GM13977 (cell line): ENCODE measurements around the gene SLC5A2.
"Not testable (repeated sequence)": the region's sequence is repeated elsewhere in the genome, so short reads cannot be mapped to it uniquely, and the experiment has no call there.

Experiments
- DNase-seq: peaks from one replicate; pipeline ENCODE4 v3.0.0; 2012; ENCODE audit warnings: low spot score
- in situ Hi-C: fragments of 300-500 bp; cut with MboI; formaldehyde crosslinking; loops from one replicate; pipeline ENCODE4 v1.12.0; 2022; ENCODE audit warnings: low sequenced_read_pairs, low pct_unique_long_range_greater_than_20kb, mixed read lengths, inconsistent platforms; ENCODE audit not compliant: unreplicated experiment
- TF ChIP-seq, protein P1 (sequence below): IDR thresholded peaks from 2 replicates; pipeline ENCODE4 v1.5.1; 2012; ENCODE audit warnings: mild to moderate bottlenecking, control low read depth; ENCODE audit not compliant: insufficient read depth; ENCODE audit errors: extremely low read depth, missing control alignments

The SLC5A2 gene

DNA sequence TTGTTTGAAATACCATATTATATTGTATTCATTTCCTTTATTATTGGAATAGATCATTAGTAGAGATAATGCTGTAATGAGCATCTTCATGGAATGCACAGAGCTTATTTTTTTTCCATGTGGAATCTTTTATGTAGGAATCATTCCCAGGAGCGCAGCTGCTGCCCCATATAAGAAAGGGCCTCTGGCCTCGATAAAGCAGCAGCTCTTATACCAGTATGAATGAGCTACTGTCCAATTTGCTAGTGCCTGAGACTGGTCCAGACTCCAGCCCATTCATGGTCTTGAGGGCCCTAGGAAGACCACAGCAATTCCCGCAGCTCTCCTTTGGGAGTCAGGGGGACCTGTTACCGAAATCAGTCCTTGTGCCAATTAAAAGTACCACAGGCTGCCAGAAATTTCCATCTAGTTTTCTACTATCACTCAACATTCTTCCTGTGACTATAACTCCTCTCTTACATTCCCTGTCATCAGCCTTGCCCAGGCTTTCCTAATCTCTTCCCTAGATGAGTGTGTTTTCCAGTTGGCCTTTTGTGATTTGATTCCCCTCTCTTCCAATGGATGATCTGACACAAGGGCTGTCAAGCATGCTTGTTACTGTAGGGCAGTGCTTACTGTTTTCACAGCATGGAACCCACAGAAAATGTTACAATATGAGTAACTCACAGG is 42.3 kb upstream of the SLC5A2 start:
- no peak for DNase-seq
- in situ Hi-C loops, result loop anchor here (10.0 to 25.0 kb wide), 2 partner anchors 236 to 478 kb away; partner anchors contain the start of genes PYCARD and SETD1A
- TF ChIP-seq, protein P1, sequence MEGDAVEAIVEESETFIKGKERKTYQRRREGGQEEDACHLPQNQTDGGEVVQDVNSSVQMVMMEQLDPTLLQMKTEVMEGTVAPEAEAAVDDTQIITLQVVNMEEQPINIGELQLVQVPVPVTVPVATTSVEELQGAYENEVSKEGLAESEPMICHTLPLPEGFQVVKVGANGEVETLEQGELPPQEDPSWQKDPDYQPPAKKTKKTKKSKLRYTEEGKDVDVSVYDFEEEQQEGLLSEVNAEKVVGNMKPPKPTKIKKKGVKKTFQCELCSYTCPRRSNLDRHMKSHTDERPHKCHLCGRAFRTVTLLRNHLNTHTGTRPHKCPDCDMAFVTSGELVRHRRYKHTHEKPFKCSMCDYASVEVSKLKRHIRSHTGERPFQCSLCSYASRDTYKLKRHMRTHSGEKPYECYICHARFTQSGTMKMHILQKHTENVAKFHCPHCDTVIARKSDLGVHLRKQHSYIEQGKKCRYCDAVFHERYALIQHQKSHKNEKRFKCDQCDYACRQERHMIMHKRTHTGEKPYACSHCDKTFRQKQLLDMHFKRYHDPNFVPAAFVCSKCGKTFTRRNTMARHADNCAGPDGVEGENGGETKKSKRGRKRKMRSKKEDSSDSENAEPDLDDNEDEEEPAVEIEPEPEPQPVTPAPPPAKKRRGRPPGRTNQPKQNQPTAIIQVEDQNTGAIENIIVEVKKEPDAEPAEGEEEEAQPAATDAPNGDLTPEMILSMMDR, result no peak

DNA sequence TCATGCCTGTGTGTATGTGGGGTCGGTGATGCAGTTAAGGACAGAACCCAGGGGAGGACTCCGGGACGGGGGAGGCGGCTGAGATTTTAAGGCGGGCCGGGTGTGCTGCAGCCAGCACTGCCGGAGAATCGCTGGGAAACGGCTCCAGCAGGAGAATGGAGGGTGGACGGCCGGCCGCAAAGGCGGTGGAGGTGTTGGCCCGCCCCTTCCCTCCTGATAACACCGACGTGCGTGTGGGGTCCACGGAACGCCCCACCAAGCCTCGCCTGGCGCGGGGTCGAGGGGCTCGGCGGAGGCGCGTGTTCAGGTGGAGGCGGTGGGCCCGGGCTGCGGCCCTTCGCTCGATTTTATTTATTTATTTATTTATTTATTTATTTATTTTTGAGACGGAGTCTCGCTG is 41.0 kb upstream of the SLC5A2 start:
- TF ChIP-seq, protein P1, result no peak
- in situ Hi-C loops, result loop anchor here (10.0 to 25.0 kb wide), 2 partner anchors 237 to 480 kb away; partner anchors contain the start of genes PYCARD and SETD1A
- DNase-seq, result no peak

GRCh38 chr16:31445931-31446330 is 37.0 kb upstream of the SLC5A2 start:
- in situ Hi-C loops, result loop anchor here (10.0 to 25.0 kb wide), 2 partner anchors 241 to 484 kb away; partner anchors contain the start of genes PYCARD and SETD1A
- DNase-seq, result not testable (repeated sequence)

DNA sequence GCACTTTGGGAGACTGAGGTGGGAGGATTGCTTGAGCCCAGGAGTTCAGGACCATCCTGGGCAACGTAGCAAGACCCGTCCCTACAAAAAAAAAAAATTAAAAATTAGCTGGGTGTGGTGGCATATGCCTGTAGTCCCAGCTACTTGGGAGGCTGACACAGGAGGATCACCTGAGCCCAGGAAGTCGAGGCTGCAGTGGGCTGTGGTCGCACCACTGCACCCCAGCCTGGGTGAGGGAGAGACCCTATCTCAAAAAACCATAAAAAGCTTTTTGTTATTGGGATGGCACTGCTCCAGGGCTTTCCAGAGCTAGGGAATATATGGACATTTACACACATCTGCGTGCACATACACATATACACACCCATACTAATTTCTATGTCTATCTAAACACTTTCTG is 31.7 kb upstream of the SLC5A2 start:
- DNase-seq, result no peak
- in situ Hi-C loops, result loop anchor here (25.0 kb wide), 1 partner anchor 411 kb away; the partner anchor contains the start of gene ZNF267
- TF ChIP-seq, protein P1, result no peak

- TF ChIP-seq, protein P1, result peak; percentile 29
- no peak for DNase-seq
- in situ Hi-C loops, result loop anchor here (25.0 kb wide), 1 partner anchor 410 kb away; the partner anchor contains the start of gene ZNF267
Observed at GRCh38 chr16:31451681-31452351, 31.1 kb upstream of the SLC5A2 start.

- in situ Hi-C loops, result loop anchor here (25.0 kb wide), 1 partner anchor 410 kb away; the partner anchor contains the start of gene ZNF267
- no peak for DNase-seq
- TF ChIP-seq, protein P1, result no peak
Observed at GRCh38 chr16:31452631-31453106, 30.3 kb upstream of the SLC5A2 start.
